Measurements from ENCODE around the gene FOXD4.
"Not testable (repeated sequence)": the region's sequence is repeated elsewhere in the genome, so short reads cannot be mapped to it uniquely, and the experiment has no call there.

DNA sequence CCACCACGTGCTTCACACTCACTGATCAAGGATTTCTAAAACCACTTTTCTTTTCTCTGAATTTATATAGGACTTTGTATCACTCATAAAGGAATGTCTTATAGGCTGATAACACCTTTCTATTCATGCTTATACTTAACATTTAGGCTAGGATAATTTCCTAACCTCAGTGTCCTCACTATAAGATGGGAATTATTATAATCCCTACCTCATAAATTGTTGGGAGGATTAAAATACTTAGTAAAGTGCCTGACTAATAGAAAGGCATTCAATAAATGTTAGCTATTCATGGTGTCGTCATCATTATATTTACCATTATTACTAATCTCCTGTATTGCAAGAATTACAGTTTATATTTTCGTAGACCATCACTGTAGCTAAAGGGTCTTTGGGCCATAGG, 41.8 kb downstream of the FOXD4 start:
- TF ChIP-seq, protein P1, sequence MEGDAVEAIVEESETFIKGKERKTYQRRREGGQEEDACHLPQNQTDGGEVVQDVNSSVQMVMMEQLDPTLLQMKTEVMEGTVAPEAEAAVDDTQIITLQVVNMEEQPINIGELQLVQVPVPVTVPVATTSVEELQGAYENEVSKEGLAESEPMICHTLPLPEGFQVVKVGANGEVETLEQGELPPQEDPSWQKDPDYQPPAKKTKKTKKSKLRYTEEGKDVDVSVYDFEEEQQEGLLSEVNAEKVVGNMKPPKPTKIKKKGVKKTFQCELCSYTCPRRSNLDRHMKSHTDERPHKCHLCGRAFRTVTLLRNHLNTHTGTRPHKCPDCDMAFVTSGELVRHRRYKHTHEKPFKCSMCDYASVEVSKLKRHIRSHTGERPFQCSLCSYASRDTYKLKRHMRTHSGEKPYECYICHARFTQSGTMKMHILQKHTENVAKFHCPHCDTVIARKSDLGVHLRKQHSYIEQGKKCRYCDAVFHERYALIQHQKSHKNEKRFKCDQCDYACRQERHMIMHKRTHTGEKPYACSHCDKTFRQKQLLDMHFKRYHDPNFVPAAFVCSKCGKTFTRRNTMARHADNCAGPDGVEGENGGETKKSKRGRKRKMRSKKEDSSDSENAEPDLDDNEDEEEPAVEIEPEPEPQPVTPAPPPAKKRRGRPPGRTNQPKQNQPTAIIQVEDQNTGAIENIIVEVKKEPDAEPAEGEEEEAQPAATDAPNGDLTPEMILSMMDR (IDR thresholded peaks at IDR 0.05), result not testable (repeated sequence)
- not testable (repeated sequence) for TF ChIP-seq POLR2A (IDR thresholded peaks at IDR 0.05)
